ENCODE measurements around the gene SLC2A6.

Gene SLC2A6

GRCh38 chr9:133443982-133444381, 34.9 kb downstream of the SLC2A6 start:
- H3K79me2 ChIP-seq (ENCODE audit: insufficient read depth, low read depth), result no peaks in the 10 kb centered on the region
- no peaks in the 10 kb centered on the region for H4K20me1 ChIP-seq (ENCODE audit: insufficient read depth)
- H3K27me3 ChIP-seq (ENCODE audit: insufficient read depth, low read depth), result peaks cover 96% of the 10 kb centered on the region
- H3K4me3 ChIP-seq (IDR thresholded peaks at IDR 0.05; ENCODE audit: insufficient read depth, low read depth, low read length), result no peak overlapping the region
- H3K36me3 ChIP-seq (ENCODE audit: insufficient read depth), result no peaks in the 10 kb centered on the region
- TF ChIP-seq CTCF (conservative IDR thresholded peaks at IDR 0.05; ENCODE audit: low read depth, low read length), result no peak
- H3K27ac ChIP-seq, result no peak overlapping the region
- no peak overlapping the region for H3K4me2 ChIP-seq
- no peak overlapping the region for H2AFZ ChIP-seq (ENCODE audit: low read depth)
- H3K9ac ChIP-seq, result no peak overlapping the region
- no peaks in the 10 kb centered on the region for H3K4me1 ChIP-seq (ENCODE audit: low read depth, poor library complexity, severe bottlenecking)

GRCh38 chr9:133443248-133443647, 35.7 kb downstream of the SLC2A6 start:
- Histone ChIP-seq H3K4me2 (no peak overlapping the region), H3K27ac (no peak overlapping the region), H3K4me3 (IDR thresholded peaks at IDR 0.05; ENCODE audit: insufficient read depth, low read depth, low read length) (no peak overlapping the region), H3K79me2 (ENCODE audit: insufficient read depth, low read depth) (no peaks in the 10 kb centered on the region), H3K9ac (no peak overlapping the region), H4K20me1 (ENCODE audit: insufficient read depth) (no peaks in the 10 kb centered on the region), H3K36me3 (ENCODE audit: insufficient read depth) (no peaks in the 10 kb centered on the region), H3K27me3 (ENCODE audit: insufficient read depth, low read depth) (peaks cover 100% of the 10 kb centered on the region), H2AFZ (ENCODE audit: low read depth) (no peak overlapping the region), H3K4me1 (ENCODE audit: low read depth, poor library complexity, severe bottlenecking) (no peaks in the 10 kb centered on the region)
- no peak for TF ChIP-seq CTCF (conservative IDR thresholded peaks at IDR 0.05; ENCODE audit: low read depth, low read length)

GRCh38 chr9:133441571-133441970, 37.3 kb downstream of the SLC2A6 start:
- H3K4me2 ChIP-seq, result no peak overlapping the region
- peaks cover 100% of the 10 kb centered on the region for H3K27me3 ChIP-seq (ENCODE audit: insufficient read depth, low read depth)
- H3K9ac ChIP-seq, result no peak overlapping the region
- H3K4me1 ChIP-seq (ENCODE audit: low read depth, poor library complexity, severe bottlenecking), result no peaks in the 10 kb centered on the region
- H4K20me1 ChIP-seq (ENCODE audit: insufficient read depth), result no peaks in the 10 kb centered on the region
- no peak overlapping the region for H3K27ac ChIP-seq
- no peak for TF ChIP-seq CTCF (conservative IDR thresholded peaks at IDR 0.05; ENCODE audit: low read depth, low read length)
- no peak overlapping the region for H3K4me3 ChIP-seq (IDR thresholded peaks at IDR 0.05; ENCODE audit: insufficient read depth, low read depth, low read length)
- H2AFZ ChIP-seq (ENCODE audit: low read depth), result no peak overlapping the region
- no peaks in the 10 kb centered on the region for H3K79me2 ChIP-seq (ENCODE audit: insufficient read depth, low read depth)
- H3K36me3 ChIP-seq (ENCODE audit: insufficient read depth), result no peaks in the 10 kb centered on the region

- H3K4me2 ChIP-seq, result no peak overlapping the region
- no peaks in the 10 kb centered on the region for H3K4me1 ChIP-seq (ENCODE audit: low read depth, poor library complexity, severe bottlenecking)
- H3K27ac ChIP-seq, result no peak overlapping the region
- no peak overlapping the region for H3K4me3 ChIP-seq (IDR thresholded peaks at IDR 0.05; ENCODE audit: insufficient read depth, low read depth, low read length)
- no peak overlapping the region for H2AFZ ChIP-seq (ENCODE audit: low read depth)
- no peak for TF ChIP-seq CTCF (conservative IDR thresholded peaks at IDR 0.05; ENCODE audit: low read depth, low read length)
- H4K20me1 ChIP-seq (ENCODE audit: insufficient read depth), result no peaks in the 10 kb centered on the region
- H3K79me2 ChIP-seq (ENCODE audit: insufficient read depth, low read depth), result no peaks in the 10 kb centered on the region
- peaks cover 100% of the 10 kb centered on the region for H3K27me3 ChIP-seq (ENCODE audit: insufficient read depth, low read depth)
- H3K36me3 ChIP-seq (ENCODE audit: insufficient read depth), result no peaks in the 10 kb centered on the region
- no peak overlapping the region for H3K9ac ChIP-seq
Observed at GRCh38 chr9:133440874-133441273, 38.0 kb downstream of the SLC2A6 start.

All from KMS-11 (cell line).